DOHH2 (cell line): ENCODE data around the gene TACC2.

Experiments
- H3F3A ChIP-seq: fragments of 200-600 bp; sonication (generic), shearing (Covaris generic); 2 replicates; pipeline ENCODE4 v1.6.0; 2016; ENCODE audit warnings: antibody characterized with exemption, mild to moderate bottlenecking; ENCODE audit not compliant: control insufficient read depth, insufficient read depth
- H3K27ac ChIP-seq: fragments of 200-600 bp; sonication (generic); 2 replicates; pipeline ENCODE4 v1.5.1; 2014; ENCODE audit warnings: low read depth, mild to moderate bottlenecking, low read length, moderate library complexity
- H3K27me3 ChIP-seq: fragments of 200-600 bp; sonication (generic); 2 replicates; pipeline ENCODE4 v1.6.1; 2014; ENCODE audit warnings: mild to moderate bottlenecking, low read length, mixed read lengths; ENCODE audit not compliant: control insufficient read depth
- H3K36me3 ChIP-seq: fragments of 200-600 bp; sonication (generic); 2 replicates; pipeline ENCODE4 v1.6.1; 2014; ENCODE audit warnings: mild to moderate bottlenecking, low read length, moderate library complexity, mixed read lengths; ENCODE audit not compliant: control insufficient read depth
- H3K4me1 ChIP-seq: fragments of 200-600 bp; sonication (generic); 2 replicates; pipeline ENCODE4 v1.6.1; 2014; ENCODE audit warnings: mild to moderate bottlenecking, low read length, mixed read lengths; ENCODE audit not compliant: control insufficient read depth
- H3K4me2 ChIP-seq: fragments of 200-600 bp; sonication (generic); 2 replicates; pipeline ENCODE4 v1.6.0; 2014; ENCODE audit warnings: mild to moderate bottlenecking, low read length, moderate library complexity
- H3K4me3 ChIP-seq: fragments of 200-600 bp; sonication (generic); 2 replicates; pipeline ENCODE4 v1.5.1; 2014; ENCODE audit warnings: mild to moderate bottlenecking, low read length, mixed read lengths
- H3K79me2 ChIP-seq: fragments of 200-600 bp; sonication (generic); 2 replicates; pipeline ENCODE4 v1.6.1; 2014; ENCODE audit warnings: mild to moderate bottlenecking, low read length, mixed read lengths; ENCODE audit not compliant: control insufficient read depth
- H3K9me2 ChIP-seq: fragments of 200-600 bp; sonication (generic); replicated peaks from 2 replicates; pipeline ENCODE4 v1.6.1; 2014; ENCODE audit warnings: mild to moderate bottlenecking, low read length, mixed read lengths; ENCODE audit not compliant: control insufficient read depth
- H3K9me3 ChIP-seq: fragments of 200-600 bp; sonication (generic); 2 replicates; pipeline ENCODE4 v1.6.1; 2014; ENCODE audit warnings: antibody characterized with exemption, low read length, mixed read lengths; ENCODE audit not compliant: control insufficient read depth, insufficient read depth
- H4K20me1 ChIP-seq: fragments of 200-600 bp; sonication (generic); 2 replicates; pipeline ENCODE4 v1.6.0; 2014; ENCODE audit warnings: low read depth, mild to moderate bottlenecking, antibody characterized with exemption, low read length, moderate library complexity; ENCODE audit not compliant: control insufficient read depth, insufficient read depth
- EZH2phosphoT487 ChIP-seq: fragments of 200-600 bp; sonication (generic); IDR thresholded peaks from 2 replicates; pipeline ENCODE4 v1.6.1; 2017; ENCODE audit warnings: borderline replicate concordance, mild to moderate bottlenecking, antibody characterized with exemption, low read length, moderate library complexity, mixed read lengths
- TF ChIP-seq, protein P1 (sequence below): fragments of 200-600 bp; sonication (generic); IDR thresholded peaks from one replicate; pipeline ENCODE4 v1.5.1; 2014; ENCODE audit warnings: antibody characterized with exemption, mild to moderate bottlenecking, low read depth, low read length; ENCODE audit not compliant: poor library complexity, severe bottlenecking

Gene TACC2

DNA sequence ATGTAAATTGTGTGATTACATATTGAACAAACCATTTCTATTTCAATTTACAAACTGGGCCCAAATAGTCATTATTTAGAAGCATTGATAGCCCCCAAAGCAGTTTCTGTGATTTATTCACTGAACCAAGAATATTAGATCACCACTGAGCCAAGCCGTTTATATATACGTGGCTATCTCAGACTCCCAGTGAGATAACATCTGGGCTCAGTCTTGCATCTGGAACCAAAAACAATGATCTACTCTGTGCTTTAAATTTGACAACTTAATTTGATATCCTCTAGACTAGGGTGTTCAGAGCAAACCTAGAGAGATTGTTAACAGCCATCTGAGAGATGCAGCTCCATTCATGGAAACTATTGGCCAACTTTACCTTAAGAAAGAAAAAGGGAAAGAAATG is 240.7 kb downstream of the TACC2 start:
- Histone ChIP-seq H3K9me3 (no peaks in the 10 kb centered on the region), H3K4me1 (no peaks in the 10 kb centered on the region), H3K4me2 (no peak overlapping the region), H3K79me2 (no peaks in the 10 kb centered on the region), H3K27ac (no peak overlapping the region), H3K9me2 (no peaks in the 10 kb centered on the region), H3K4me3 (no peak overlapping the region), H4K20me1 (no peaks in the 10 kb centered on the region), H3K27me3 (no peaks in the 10 kb centered on the region; the same call in 1 of the 2 replicates), H3K36me3 (no peaks in the 10 kb centered on the region), H3F3A (no peaks in the 10 kb centered on the region)
- TF ChIP-seq, protein P1, sequence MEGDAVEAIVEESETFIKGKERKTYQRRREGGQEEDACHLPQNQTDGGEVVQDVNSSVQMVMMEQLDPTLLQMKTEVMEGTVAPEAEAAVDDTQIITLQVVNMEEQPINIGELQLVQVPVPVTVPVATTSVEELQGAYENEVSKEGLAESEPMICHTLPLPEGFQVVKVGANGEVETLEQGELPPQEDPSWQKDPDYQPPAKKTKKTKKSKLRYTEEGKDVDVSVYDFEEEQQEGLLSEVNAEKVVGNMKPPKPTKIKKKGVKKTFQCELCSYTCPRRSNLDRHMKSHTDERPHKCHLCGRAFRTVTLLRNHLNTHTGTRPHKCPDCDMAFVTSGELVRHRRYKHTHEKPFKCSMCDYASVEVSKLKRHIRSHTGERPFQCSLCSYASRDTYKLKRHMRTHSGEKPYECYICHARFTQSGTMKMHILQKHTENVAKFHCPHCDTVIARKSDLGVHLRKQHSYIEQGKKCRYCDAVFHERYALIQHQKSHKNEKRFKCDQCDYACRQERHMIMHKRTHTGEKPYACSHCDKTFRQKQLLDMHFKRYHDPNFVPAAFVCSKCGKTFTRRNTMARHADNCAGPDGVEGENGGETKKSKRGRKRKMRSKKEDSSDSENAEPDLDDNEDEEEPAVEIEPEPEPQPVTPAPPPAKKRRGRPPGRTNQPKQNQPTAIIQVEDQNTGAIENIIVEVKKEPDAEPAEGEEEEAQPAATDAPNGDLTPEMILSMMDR, result no peak
- TF ChIP-seq EZH2phosphoT487, result no peak

DNA sequence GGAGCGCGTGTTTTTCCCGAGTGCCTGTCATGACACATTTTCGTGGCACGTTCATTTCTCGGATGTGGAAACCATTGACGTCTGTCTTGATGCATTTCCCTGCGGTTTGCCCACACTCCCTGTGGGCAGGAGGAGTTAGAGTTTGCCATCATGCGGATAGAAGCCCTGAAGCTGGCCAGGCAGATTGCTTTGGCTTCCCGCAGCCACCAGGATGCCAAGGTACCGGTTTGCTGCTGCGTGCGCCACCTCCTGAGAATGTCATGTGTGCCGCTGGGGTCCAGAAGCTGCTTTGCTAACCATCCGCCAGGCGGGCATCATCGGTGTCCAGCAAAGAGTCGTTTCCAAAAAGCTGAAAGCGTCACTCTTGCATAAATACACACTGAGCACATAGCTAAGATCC is 241.3 kb downstream of the TACC2 start:
- H4K20me1 ChIP-seq, result no peaks in the 10 kb centered on the region
- H3F3A ChIP-seq, result no peaks in the 10 kb centered on the region
- H3K9me3 ChIP-seq, result no peaks in the 10 kb centered on the region
- TF ChIP-seq, protein P1, result no peak
- TF ChIP-seq EZH2phosphoT487, result no peak
- no peaks in the 10 kb centered on the region; the same call in 1 of the 2 replicates for H3K27me3 ChIP-seq
- H3K9me2 ChIP-seq, result no peaks in the 10 kb centered on the region
- no peaks in the 10 kb centered on the region for H3K79me2 ChIP-seq
- no peaks in the 10 kb centered on the region for H3K4me1 ChIP-seq
- no peak overlapping the region for H3K4me2 ChIP-seq
- no peak overlapping the region for H3K4me3 ChIP-seq
- no peaks in the 10 kb centered on the region for H3K36me3 ChIP-seq
- no peak overlapping the region for H3K27ac ChIP-seq

- Histone ChIP-seq H3F3A (no peaks in the 10 kb centered on the region), H3K4me1 (no peaks in the 10 kb centered on the region), H3K4me3 (no peak overlapping the region), H3K4me2 (no peak overlapping the region), H3K36me3 (no peaks in the 10 kb centered on the region), H3K9me2 (no peaks in the 10 kb centered on the region), H3K79me2 (no peaks in the 10 kb centered on the region), H3K9me3 (no peaks in the 10 kb centered on the region), H3K27ac (no peak overlapping the region), H3K27me3 (peaks cover 4% of the 10 kb centered on the region; the same call in 1 of the 2 replicates), H4K20me1 (no peaks in the 10 kb centered on the region)
- no peak for TF ChIP-seq EZH2phosphoT487
- TF ChIP-seq, protein P1, result no peak
Observed at GRCh38 chr10:122232769-122233168, 243.8 kb downstream of the TACC2 start.
